Neutrophil (primary cell): ENCODE results near the gene MOV10L1.
"Not testable (repeated sequence)": the region's sequence is repeated elsewhere in the genome, so short reads cannot be mapped to it uniquely, and the experiment has no call there.

ENCODE experiments used
- H3K27ac ChIP-seq: fragments of 200-600 bp; sonication (generic); 2 replicates; pipeline ENCODE4 v1.5.1; 2016; ENCODE audit warnings: mild to moderate bottlenecking, moderate library complexity
- H3K27me3 ChIP-seq: fragments of 200-600 bp; sonication (generic); 2 replicates; pipeline ENCODE4 v1.6.0; 2016; ENCODE audit warnings: mild to moderate bottlenecking
- H3K36me3 ChIP-seq: fragments of 200-600 bp; sonication (generic); 2 replicates; pipeline ENCODE4 v1.5.1; 2017
- H3K4me1 ChIP-seq, 2 experiments: fragments of 200-600 bp in 1 of 2; sonication (generic) in 1 of 2; 1 replicate in 1 of 2; 2 replicates in 1 of 2; pipeline versions ENCODE4 v1.5.1 to v1.6.1; 2013 to 2016; ENCODE audit warnings: low read depth in 1 of 2, low read length in 1 of 2, mild to moderate bottlenecking in 1 of 2, moderate library complexity in 1 of 2; ENCODE audit not compliant: control insufficient read depth in 1 of 2, insufficient read depth in 1 of 2
- H3K4me3 ChIP-seq, 2 experiments: fragments of 200-600 bp in 1 of 2; sonication (generic) in 1 of 2; 1 replicate in 1 of 2; 2 replicates in 1 of 2; pipeline ENCODE4 v1.5.1; 2013 to 2016; ENCODE audit warnings: low read depth in 1 of 2, low read length in 1 of 2, mild to moderate bottlenecking in 1 of 2, moderate library complexity in 1 of 2
- H3K9me3 ChIP-seq: fragments of 200-600 bp; sonication (generic); 2 replicates; pipeline ENCODE4 v1.5.1; 2016
- TF ChIP-seq, protein P1 (sequence below): fragments of 200-600 bp; sonication (generic); IDR thresholded peaks from 2 replicates; pipeline ENCODE4 v1.5.1; 2016; ENCODE audit warnings: antibody characterized with exemption

The MOV10L1 gene

DNA sequence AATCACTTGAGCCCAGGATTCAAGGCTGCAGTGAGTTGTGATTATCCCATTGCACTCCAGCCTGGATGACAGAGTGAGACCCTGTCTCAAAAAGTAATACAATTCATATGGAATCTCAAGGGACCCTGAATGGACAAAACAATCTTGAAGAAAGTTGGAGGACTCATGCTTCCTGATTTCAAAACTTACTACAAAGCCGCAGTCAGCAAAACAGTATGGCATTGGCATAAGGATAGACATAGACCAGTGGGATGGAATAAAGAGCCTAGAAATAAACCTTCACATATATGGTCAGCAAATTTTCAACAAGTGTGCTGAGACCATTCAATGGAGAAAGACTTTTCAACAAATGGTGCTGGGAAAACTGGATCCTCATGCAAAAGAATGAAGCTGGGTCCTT, 113.5 kb downstream of the MOV10L1 start:
- no peak overlapping the region for H3K27ac ChIP-seq
- no peaks in the 10 kb centered on the region for H3K9me3 ChIP-seq
- H3K36me3 ChIP-seq = peaks cover 40% of the 10 kb centered on the region
- H3K4me3 ChIP-seq = no peak overlapping the region
- TF ChIP-seq, protein P1, sequence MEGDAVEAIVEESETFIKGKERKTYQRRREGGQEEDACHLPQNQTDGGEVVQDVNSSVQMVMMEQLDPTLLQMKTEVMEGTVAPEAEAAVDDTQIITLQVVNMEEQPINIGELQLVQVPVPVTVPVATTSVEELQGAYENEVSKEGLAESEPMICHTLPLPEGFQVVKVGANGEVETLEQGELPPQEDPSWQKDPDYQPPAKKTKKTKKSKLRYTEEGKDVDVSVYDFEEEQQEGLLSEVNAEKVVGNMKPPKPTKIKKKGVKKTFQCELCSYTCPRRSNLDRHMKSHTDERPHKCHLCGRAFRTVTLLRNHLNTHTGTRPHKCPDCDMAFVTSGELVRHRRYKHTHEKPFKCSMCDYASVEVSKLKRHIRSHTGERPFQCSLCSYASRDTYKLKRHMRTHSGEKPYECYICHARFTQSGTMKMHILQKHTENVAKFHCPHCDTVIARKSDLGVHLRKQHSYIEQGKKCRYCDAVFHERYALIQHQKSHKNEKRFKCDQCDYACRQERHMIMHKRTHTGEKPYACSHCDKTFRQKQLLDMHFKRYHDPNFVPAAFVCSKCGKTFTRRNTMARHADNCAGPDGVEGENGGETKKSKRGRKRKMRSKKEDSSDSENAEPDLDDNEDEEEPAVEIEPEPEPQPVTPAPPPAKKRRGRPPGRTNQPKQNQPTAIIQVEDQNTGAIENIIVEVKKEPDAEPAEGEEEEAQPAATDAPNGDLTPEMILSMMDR = no peak
- H3K4me1 ChIP-seq = peaks cover 56 to 62% of the 10 kb centered on the region in 2 experiments
- H3K27me3 ChIP-seq = no peaks in the 10 kb centered on the region

DNA sequence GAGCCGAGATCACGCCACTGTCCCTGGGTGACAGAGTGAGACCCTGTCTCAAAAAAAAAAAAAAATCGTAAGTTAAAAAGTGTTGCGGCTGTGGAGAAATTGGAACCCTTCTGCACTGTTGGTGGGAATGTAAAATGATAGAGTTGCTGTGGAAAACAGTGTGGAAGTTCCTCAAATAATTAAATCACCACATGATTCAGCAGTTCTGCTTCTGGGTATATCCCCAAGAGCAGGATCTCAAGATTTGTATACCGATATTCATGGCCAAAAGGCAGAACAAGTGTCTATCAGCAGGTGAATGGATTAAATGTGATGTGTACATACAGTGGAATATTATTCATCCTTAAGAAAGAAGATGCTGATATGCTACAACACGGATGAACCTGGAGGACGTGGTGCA, 114.8 kb downstream of the MOV10L1 start:
- H3K36me3 ChIP-seq = peaks cover 40% of the 10 kb centered on the region
- peak overlapping the region; percentile 68 for H3K27ac ChIP-seq
- H3K27me3 ChIP-seq = no peaks in the 10 kb centered on the region
- TF ChIP-seq, protein P1 = no peak
- no peaks in the 10 kb centered on the region for H3K9me3 ChIP-seq
- no peak overlapping the region for H3K4me3 ChIP-seq
- peaks cover 54 to 58% of the 10 kb centered on the region in 2 experiments for H3K4me1 ChIP-seq

DNA sequence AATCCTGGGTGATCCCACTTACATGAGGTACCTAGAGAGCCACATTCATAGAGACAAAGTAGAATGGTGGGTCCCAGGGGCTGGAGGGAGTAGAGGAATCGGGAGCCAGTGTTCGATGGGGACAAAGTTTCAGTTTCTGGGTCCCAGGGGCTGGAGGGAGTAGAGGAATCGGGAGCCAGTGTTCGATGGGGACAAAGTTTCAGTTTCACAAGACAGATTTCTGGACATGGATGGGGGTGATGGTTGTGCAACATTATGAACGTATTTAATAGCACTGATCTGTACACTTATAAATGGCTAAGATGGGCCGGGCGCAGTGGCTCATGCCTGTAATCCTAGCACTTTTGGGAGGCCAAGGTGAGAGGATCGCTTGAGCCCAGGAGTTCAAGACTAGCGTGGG, 115.2 kb downstream of the MOV10L1 start:
- peak overlapping the region; percentile 68 for H3K27ac ChIP-seq
- not testable (repeated sequence) for H3K27me3 ChIP-seq, H3K9me3 ChIP-seq, H3K4me3 ChIP-seq
- peaks cover 54 to 58% of the 10 kb centered on the region in 2 experiments for H3K4me1 ChIP-seq
- H3K36me3 ChIP-seq = peaks cover 41% of the 10 kb centered on the region

DNA sequence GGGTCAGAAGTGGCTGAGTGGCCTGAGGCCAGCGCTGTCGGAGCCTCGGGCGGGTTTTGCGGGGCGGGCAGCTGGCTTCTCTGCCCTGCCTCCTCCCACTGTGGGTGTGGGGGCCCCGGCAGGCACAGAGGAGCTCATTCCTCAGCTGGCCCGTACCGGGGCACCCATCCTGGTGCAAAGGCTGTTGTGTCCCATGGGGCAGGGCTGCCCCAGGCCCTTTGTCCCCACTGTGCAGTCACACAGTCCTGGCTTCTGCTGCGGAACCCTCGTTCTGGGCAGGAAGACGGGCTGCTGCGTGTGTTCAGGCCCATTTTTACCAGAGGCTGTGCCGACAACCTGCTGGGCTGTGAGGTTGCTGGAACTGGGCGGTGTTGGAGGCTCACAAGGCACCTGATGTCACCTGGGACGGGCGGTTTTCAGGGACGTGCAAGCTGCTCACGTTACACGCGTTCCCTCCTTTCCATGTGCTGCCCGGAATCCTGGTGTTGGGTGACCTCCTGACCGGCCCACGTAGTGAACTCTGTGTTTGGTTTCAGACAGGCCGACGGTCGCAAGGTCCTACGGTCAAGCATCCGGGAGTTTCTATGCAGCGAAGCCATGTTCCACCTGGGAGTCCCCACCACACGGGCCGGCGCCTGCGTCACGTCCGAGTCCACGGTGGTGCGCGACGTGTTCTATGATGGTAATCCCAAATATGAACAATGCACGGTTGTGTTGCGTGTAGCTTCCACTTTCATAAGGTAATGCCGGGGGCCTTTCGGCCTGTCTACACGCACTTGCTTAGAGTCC, 116.2 kb downstream of the MOV10L1 start:
- H3K27me3 ChIP-seq = no peaks in the 10 kb centered on the region
- H3K4me3 ChIP-seq = no peak overlapping the region
- TF ChIP-seq, protein P1 = no peak
- H3K27ac ChIP-seq = peak overlapping the region; percentile 40
- H3K36me3 ChIP-seq = peaks cover 51% of the 10 kb centered on the region
- peaks cover 52 to 60% of the 10 kb centered on the region in 2 experiments for H3K4me1 ChIP-seq
- H3K9me3 ChIP-seq = no peaks in the 10 kb centered on the region

DNA sequence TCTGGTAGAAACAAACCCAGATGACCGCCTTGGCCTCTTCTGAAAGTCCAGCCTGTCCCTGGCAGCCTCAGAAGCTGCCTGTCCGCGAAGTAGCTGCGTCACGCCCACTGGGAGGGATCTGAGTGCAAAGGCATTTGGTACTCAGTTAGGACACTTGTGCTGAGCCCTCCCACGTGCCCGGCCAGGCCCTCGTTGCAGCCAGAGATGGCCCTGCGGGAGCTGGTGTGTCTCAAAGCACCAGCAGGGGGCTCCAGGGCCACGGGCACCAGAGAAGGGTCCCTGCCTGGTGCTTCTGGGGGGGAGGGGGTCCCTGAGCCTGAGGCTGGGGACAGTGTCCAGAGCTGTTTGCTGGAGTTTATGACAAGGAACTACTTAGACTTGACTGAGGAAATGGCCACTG, 116.8 kb downstream of the MOV10L1 start:
- H3K4me3 ChIP-seq = no peak overlapping the region
- peaks cover 57% of the 10 kb centered on the region for H3K36me3 ChIP-seq
- no peaks in the 10 kb centered on the region for H3K9me3 ChIP-seq
- peak overlapping the region; percentile 40 for H3K27ac ChIP-seq
- peaks cover 49 to 58% of the 10 kb centered on the region in 2 experiments for H3K4me1 ChIP-seq
- TF ChIP-seq, protein P1 = no peak
- H3K27me3 ChIP-seq = no peaks in the 10 kb centered on the region

DNA sequence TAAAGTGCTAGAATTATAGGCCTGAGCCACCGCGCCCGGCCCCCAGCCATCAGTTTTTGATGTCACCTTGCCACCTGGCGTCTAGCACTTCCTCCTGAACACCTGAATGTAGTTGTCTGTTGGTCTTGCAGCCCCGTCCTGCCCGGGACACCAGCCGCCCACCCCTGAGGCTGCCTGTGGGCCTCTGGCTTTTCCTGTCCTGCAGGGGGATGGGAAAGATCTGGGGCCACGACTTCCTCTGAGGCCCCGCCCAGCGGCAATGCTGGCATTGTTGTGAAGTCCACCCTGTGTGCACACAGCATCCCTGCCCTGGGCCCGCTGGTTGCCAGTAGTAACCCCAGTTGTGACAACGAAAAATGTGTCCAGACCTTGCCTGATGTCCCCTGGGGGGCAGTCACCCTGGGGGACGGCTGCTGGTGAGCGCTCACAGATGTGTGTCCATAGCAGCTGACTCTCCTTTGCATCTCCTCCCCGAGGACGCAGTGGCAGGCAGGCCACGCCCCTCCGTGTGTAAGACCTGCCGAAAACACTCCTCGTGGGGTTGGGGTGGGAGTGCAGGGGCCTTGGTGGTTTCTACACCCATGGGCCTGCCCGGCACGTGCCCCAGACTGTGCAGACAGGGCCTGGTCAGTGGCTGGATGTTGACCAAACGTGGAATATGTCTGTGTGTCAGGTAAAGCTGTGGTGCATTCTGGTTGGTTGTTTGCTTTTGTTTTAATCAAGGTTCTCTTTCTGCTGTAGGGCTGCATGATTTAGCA, 117.8 kb downstream of the MOV10L1 start:
- peaks cover 39 to 49% of the 10 kb centered on the region in 2 experiments for H3K4me1 ChIP-seq
- H3K4me3 ChIP-seq = no peak overlapping the region
- H3K9me3 ChIP-seq = no peaks in the 10 kb centered on the region
- TF ChIP-seq, protein P1 = no peak
- peaks cover 66% of the 10 kb centered on the region for H3K36me3 ChIP-seq
- H3K27ac ChIP-seq = peak overlapping the region; percentile 51
- H3K27me3 ChIP-seq = no peaks in the 10 kb centered on the region
